ENCODE measurements around the gene MRPS6.

The MRPS6 gene

DNA sequence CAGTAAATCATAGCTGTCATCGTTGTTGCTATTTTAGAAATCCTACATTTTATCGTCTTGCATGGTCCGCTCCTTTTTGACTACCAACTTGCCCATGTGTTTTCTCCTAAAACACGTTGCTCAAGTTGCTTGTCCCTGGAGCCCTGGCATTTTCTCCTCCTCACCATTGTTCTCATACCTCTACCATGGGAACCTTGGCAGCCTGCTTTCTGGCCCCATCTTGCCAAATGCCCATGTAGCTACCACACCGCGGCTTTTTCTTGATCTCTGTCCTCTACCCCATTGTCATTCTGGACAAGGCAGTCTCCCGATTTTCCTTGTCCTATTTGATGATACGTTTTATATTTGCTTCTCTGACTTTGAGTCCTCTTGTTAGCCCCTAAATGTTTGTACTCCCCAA lies 50.2 kb downstream of the MRPS6 start:
- Histone ChIP-seq H3K27ac (ENCODE audit: low read depth, low read length) (no peak overlapping the region), H3K27me3 (ENCODE audit: control insufficient read depth, insufficient read depth, low read length) (no peaks in the 10 kb centered on the region), H3K36me3 (ENCODE audit: control insufficient read depth, insufficient read depth, low read length) (peaks cover 23% of the 10 kb centered on the region), H3K9me3 (ENCODE audit: control insufficient read depth, insufficient read depth, low read length) (no peaks in the 10 kb centered on the region), H3K9ac (ENCODE audit: low read depth, low read length) (no peak overlapping the region), H3K4me3 (ENCODE audit: low read depth, low read length) (no peak overlapping the region), H3K4me1 (ENCODE audit: control insufficient read depth, insufficient read depth, low read length) (peaks cover 14% of the 10 kb centered on the region)

DNA sequence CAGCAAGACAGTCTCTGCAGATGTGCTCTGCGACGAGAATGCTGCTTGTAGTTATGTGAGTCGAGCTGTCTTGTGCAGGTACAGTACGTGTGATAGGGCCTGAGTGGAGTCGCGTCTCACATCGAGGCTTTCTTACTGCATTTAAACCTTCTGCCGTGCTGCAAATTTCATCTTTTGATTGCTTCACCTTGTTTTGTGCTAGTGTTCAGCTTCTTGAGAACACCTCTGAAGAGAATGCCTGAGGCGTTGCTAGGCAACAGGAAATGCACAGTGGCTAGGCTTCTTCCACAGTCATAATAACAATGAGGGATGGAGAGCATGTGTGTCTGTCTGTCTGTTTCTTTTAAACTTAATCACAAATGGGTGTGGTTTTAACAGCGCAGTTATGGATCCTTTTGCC lies 52.9 kb downstream of the MRPS6 start:
- Histone ChIP-seq H3K36me3 (ENCODE audit: control insufficient read depth, insufficient read depth, low read length) (peaks cover 23% of the 10 kb centered on the region), H3K4me3 (ENCODE audit: low read depth, low read length) (no peak overlapping the region), H3K27me3 (ENCODE audit: control insufficient read depth, insufficient read depth, low read length) (no peaks in the 10 kb centered on the region), H3K9ac (ENCODE audit: low read depth, low read length) (no peak overlapping the region), H3K4me1 (ENCODE audit: control insufficient read depth, insufficient read depth, low read length) (peaks cover 39% of the 10 kb centered on the region), H3K9me3 (ENCODE audit: control insufficient read depth, insufficient read depth, low read length) (no peaks in the 10 kb centered on the region), H3K27ac (ENCODE audit: low read depth, low read length) (no peak overlapping the region)

DNA sequence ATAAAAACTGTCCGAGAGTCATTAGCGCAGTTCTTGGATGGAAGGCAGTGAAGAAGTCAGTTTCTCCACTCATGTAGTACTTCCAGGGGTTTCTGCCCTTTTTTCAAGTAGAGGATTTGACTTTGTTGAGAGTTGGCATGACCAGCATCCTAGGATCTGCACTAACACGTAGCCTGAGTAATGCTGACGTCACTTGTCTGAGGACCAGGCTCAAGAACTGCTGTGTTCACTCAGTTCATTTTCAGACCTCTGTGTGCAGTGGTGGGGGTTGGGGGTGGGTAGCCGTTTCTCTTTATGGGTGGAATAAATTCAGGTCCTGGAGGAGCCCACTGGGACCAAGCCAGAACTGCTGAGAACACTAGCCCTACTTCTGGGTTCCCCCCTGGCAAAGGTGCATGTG lies 53.3 kb downstream of the MRPS6 start:
- no peak overlapping the region for H3K9ac ChIP-seq (ENCODE audit: low read depth, low read length)
- H3K36me3 ChIP-seq (ENCODE audit: control insufficient read depth, insufficient read depth, low read length): peaks cover 23% of the 10 kb centered on the region
- no peaks in the 10 kb centered on the region for H3K9me3 ChIP-seq (ENCODE audit: control insufficient read depth, insufficient read depth, low read length)
- H3K27ac ChIP-seq (ENCODE audit: low read depth, low read length): no peak overlapping the region
- H3K4me1 ChIP-seq (ENCODE audit: control insufficient read depth, insufficient read depth, low read length): peaks cover 39% of the 10 kb centered on the region
- no peaks in the 10 kb centered on the region for H3K27me3 ChIP-seq (ENCODE audit: control insufficient read depth, insufficient read depth, low read length)
- H3K4me3 ChIP-seq (ENCODE audit: low read depth, low read length): no peak overlapping the region

DNA sequence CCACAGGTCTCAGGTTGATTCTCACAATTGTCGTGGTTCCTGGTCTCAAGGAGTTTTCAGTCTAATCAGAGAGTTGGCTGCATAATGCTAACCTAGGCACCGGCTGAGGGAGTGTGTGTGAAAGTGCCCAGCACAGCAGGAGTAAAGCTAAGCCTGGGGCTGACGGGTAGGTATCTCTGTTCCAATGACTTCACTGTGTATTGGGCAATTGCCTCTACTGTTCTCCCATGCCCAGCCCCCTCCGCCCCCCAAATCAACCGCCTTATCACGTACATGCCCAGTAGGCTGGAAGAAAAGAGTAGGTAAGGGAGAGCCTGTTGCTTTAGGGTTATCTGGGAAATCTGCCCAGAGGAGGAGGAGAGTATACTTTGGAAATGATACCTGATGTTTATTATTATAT lies 54.7 kb downstream of the MRPS6 start:
- H3K36me3 ChIP-seq (ENCODE audit: control insufficient read depth, insufficient read depth, low read length): peaks cover 23% of the 10 kb centered on the region
- H3K4me1 ChIP-seq (ENCODE audit: control insufficient read depth, insufficient read depth, low read length): peaks cover 42% of the 10 kb centered on the region
- H3K4me3 ChIP-seq (ENCODE audit: low read depth, low read length): no peak overlapping the region
- no peaks in the 10 kb centered on the region for H3K9me3 ChIP-seq (ENCODE audit: control insufficient read depth, insufficient read depth, low read length)
- no peak overlapping the region for H3K9ac ChIP-seq (ENCODE audit: low read depth, low read length)
- no peaks in the 10 kb centered on the region for H3K27me3 ChIP-seq (ENCODE audit: control insufficient read depth, insufficient read depth, low read length)
- no peak overlapping the region for H3K27ac ChIP-seq (ENCODE audit: low read depth, low read length)

DNA sequence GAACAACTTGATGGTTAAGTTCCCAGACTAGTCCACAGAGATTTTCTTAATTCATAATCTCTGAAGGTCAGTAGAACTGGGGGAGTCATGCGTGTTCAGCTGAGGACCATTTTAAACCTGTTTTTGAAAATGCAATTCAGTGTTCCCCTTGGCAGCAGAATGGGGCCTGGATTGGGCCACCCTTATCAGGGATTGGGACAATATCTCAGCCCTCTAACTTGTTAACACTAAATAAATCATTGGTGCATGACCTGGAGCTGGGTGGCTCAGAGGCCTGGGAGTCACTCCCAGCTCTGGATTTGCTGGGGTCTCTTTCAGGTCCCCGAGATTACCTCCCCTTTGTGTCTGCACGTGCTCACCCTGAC lies 55.3 kb downstream of the MRPS6 start:
- Histone ChIP-seq H3K4me3 (ENCODE audit: low read depth, low read length) (no peak overlapping the region), H3K27me3 (ENCODE audit: control insufficient read depth, insufficient read depth, low read length) (no peaks in the 10 kb centered on the region), H3K4me1 (ENCODE audit: control insufficient read depth, insufficient read depth, low read length) (peaks cover 46% of the 10 kb centered on the region), H3K9me3 (ENCODE audit: control insufficient read depth, insufficient read depth, low read length) (no peaks in the 10 kb centered on the region), H3K9ac (ENCODE audit: low read depth, low read length) (no peak overlapping the region), H3K36me3 (ENCODE audit: control insufficient read depth, insufficient read depth, low read length) (peaks cover 23% of the 10 kb centered on the region), H3K27ac (ENCODE audit: low read depth, low read length) (peak overlapping the region; percentile 16)

DNA sequence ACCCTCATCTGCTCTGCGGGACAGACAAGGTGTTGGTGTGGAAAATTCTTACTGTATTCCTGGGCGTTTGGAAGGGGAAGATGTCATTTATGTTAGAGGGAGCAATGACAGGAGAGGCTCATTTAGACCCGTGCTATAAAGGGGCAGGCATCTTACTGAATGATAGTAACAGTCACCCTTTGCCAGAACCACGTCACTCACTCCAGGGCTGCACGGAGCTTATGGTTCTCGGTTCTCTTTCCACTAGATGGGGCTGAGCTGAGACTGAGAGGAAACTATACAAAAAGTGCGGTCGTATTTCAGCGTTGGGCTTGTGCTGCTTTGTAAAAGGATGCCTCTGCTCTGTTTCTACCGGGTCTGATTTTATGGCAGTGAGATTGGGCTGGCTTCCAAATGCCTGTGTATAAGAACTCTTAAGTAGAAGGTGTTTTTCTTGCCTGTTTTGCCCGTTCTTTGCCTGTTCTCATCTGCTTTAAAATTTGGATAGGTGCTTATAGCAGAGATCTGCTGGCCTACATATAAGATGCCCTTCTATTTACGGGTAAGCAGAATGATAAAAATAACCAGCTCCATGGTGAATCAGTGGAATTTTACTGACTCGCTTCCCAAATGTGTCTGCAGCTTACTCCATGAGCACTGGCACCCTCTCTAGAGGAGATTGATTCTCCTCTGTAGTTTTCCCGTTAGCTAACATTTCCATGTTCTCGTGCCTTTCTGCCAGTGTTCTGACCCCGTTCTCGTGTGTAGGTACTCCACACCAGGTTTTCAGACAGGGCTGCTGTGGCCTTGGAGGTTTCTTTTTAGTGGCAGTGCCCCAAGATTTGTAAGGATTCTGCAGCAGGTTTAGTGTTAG lies 55.9 kb downstream of the MRPS6 start:
- peaks cover 23% of the 10 kb centered on the region for H3K36me3 ChIP-seq (ENCODE audit: control insufficient read depth, insufficient read depth, low read length)
- no peak overlapping the region for H3K4me3 ChIP-seq (ENCODE audit: low read depth, low read length)
- peaks cover 47% of the 10 kb centered on the region for H3K4me1 ChIP-seq (ENCODE audit: control insufficient read depth, insufficient read depth, low read length)
- H3K9me3 ChIP-seq (ENCODE audit: control insufficient read depth, insufficient read depth, low read length): no peaks in the 10 kb centered on the region
- no peaks in the 10 kb centered on the region for H3K27me3 ChIP-seq (ENCODE audit: control insufficient read depth, insufficient read depth, low read length)
- H3K27ac ChIP-seq (ENCODE audit: low read depth, low read length): peak overlapping the region; percentile 16
- no peak overlapping the region for H3K9ac ChIP-seq (ENCODE audit: low read depth, low read length)

DNA sequence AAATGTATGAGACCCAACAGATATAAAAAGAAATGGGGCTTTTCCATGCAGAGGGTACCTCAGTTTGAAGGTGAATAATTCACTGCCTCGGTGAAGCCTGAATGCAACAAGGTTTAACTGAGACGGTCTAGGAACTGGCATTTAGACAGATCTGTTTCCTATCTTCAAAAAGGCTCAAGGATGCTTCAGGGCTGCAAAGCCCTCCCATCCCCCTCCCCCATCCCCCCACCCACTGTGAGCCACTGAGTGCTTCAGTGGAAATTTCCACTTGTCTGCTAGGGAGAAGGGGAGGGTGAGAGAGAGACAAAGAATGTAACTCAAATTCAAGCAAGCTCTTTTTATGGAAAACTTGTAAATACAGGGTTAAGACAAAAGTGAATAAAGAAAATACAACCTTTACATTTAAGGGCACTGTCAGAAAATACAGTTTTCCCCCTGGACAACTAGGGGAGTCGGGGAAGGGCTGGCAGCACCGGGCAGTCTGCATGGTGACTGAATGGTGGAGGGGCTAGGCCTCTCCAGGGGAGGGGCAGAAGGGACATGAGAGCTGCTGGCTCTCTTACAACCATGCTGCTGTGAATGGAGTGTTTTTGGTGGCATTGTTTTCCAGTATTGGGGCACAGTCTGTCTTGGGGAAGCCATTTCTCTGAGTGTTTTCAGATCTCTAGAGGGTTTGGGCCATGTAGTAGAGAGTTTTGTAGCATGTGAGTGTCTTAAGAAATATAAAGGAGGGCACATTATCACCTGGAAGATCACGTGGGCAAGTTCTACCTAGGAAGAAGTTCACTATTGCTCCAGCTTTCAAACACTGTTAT lies 56.7 kb downstream of the MRPS6 start:
- peak overlapping the region; percentile 62 for H3K27ac ChIP-seq (ENCODE audit: low read depth, low read length)
- H3K36me3 ChIP-seq (ENCODE audit: control insufficient read depth, insufficient read depth, low read length): peaks cover 26% of the 10 kb centered on the region

DNA sequence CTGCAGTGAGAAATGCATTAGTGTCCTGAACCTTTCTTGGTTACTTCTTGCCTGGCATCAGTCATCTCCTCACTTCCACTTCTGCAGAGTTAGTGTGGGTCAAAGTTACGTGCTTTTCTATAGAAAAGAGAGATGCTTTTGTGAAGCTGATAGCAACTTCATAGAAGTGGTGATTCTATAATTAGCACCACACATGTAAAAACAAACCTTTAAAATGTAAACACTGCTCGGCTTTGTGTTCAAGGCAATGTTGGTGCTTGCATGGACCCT lies 57.3 kb downstream of the MRPS6 start:
- H3K27me3 ChIP-seq (ENCODE audit: control insufficient read depth, insufficient read depth, low read length): no peaks in the 10 kb centered on the region
- H3K9me3 ChIP-seq (ENCODE audit: control insufficient read depth, insufficient read depth, low read length): peaks cover 3% of the 10 kb centered on the region; the same call in 1 of the 2 replicates
- peaks cover 47% of the 10 kb centered on the region for H3K4me1 ChIP-seq (ENCODE audit: control insufficient read depth, insufficient read depth, low read length)
- H3K27ac ChIP-seq (ENCODE audit: low read depth, low read length): no peak overlapping the region
- no peak overlapping the region for H3K4me3 ChIP-seq (ENCODE audit: low read depth, low read length)
- H3K36me3 ChIP-seq (ENCODE audit: control insufficient read depth, insufficient read depth, low read length): peaks cover 25% of the 10 kb centered on the region
- no peak overlapping the region for H3K9ac ChIP-seq (ENCODE audit: low read depth, low read length)

More for the DNA sequence above, 56.7 kb downstream of the MRPS6 start:
- Histone ChIP-seq H3K27me3 (ENCODE audit: control insufficient read depth, insufficient read depth, low read length) (no peaks in the 10 kb centered on the region), H3K9ac (ENCODE audit: low read depth, low read length) (no peak overlapping the region), H3K4me3 (ENCODE audit: low read depth, low read length) (0 out of 2 replicates have a peak overlapping the region, but pooled peaks have one; percentile 11), H3K4me1 (ENCODE audit: control insufficient read depth, insufficient read depth, low read length) (peaks cover 47% of the 10 kb centered on the region), H3K9me3 (ENCODE audit: control insufficient read depth, insufficient read depth, low read length) (no peaks in the 10 kb centered on the region)

DNA sequence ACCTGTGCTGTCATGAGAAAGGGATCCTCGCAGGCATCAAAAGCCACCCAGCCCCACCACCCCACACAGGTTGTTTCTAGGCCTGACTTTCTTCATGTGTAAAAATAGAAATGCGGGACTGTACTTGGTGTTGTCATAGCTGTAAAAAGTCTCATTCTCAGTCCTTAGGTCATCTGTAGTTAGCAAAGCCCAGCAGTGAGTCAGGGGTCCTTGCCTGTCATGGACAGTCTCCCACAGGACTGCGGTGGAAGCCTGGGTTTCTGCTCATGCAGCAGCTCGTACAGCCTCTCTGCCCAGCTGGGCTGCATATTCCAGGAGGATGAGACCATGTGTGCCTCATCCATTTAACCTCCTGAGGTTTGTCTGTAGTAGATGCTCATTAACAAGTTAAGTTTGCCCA lies 58.2 kb downstream of the MRPS6 start:
- Histone ChIP-seq H3K9me3 (ENCODE audit: control insufficient read depth, insufficient read depth, low read length) (peaks cover 3% of the 10 kb centered on the region; the same call in 1 of the 2 replicates), H3K4me3 (ENCODE audit: low read depth, low read length) (no peak overlapping the region), H3K27me3 (ENCODE audit: control insufficient read depth, insufficient read depth, low read length) (no peaks in the 10 kb centered on the region), H3K36me3 (ENCODE audit: control insufficient read depth, insufficient read depth, low read length) (peaks cover 19% of the 10 kb centered on the region), H3K27ac (ENCODE audit: low read depth, low read length) (no peak overlapping the region), H3K4me1 (ENCODE audit: control insufficient read depth, insufficient read depth, low read length) (peaks cover 47% of the 10 kb centered on the region), H3K9ac (ENCODE audit: low read depth, low read length) (no peak overlapping the region)

DNA sequence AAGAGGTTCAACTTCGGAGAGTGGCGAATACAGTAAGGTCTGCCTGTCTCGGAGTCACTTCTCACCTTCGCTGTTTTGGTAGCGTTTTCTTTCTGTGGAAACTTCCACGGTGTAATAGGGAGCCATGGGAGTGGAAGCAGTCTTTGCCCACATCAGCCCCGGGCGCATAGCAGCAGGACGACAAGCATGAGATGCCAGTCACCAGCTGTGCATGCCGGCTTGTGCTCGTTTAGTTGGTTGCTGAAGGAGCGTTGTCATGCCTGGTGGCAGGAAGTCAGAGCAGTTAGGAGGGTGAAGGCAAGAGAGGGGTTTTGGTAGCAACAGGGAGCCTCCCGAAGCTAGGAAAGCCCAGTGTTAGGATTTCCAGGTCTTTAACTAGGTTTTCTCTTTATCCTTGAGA lies 58.8 kb downstream of the MRPS6 start:
- Histone ChIP-seq H3K27me3 (ENCODE audit: control insufficient read depth, insufficient read depth, low read length) (no peaks in the 10 kb centered on the region), H3K27ac (ENCODE audit: low read depth, low read length) (no peak overlapping the region), H3K9ac (ENCODE audit: low read depth, low read length) (no peak overlapping the region), H3K36me3 (ENCODE audit: control insufficient read depth, insufficient read depth, low read length) (peaks cover 12% of the 10 kb centered on the region), H3K9me3 (ENCODE audit: control insufficient read depth, insufficient read depth, low read length) (peaks cover 3% of the 10 kb centered on the region; the same call in 1 of the 2 replicates), H3K4me3 (ENCODE audit: low read depth, low read length) (no peak overlapping the region), H3K4me1 (ENCODE audit: control insufficient read depth, insufficient read depth, low read length) (peaks cover 47% of the 10 kb centered on the region)

DNA sequence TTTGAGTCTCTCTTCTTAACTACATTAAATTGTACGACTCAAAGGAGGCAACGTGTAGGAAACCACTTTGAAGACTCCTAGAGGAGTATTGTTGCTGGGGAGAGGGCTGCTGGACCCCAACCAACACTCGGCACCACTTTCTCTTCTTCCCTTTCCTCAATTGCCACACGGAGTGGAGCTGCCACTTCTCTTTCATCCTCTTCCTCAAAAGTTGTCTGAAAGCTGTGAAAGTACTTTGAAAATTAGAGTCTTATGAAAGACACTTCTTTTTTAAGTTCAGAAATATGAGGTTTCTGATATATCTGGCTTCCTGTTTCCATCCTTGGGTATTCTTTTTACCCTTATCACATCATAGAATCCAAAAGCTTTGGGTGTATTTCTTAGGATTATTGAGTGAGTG lies 59.5 kb downstream of the MRPS6 start:
- Histone ChIP-seq H3K4me3 (ENCODE audit: low read depth, low read length) (no peak overlapping the region), H3K9ac (ENCODE audit: low read depth, low read length) (no peak overlapping the region), H3K4me1 (ENCODE audit: control insufficient read depth, insufficient read depth, low read length) (peaks cover 43% of the 10 kb centered on the region), H3K27me3 (ENCODE audit: control insufficient read depth, insufficient read depth, low read length) (no peaks in the 10 kb centered on the region), H3K36me3 (ENCODE audit: control insufficient read depth, insufficient read depth, low read length) (peaks cover 12% of the 10 kb centered on the region), H3K9me3 (ENCODE audit: control insufficient read depth, insufficient read depth, low read length) (peaks cover 3% of the 10 kb centered on the region; the same call in 1 of the 2 replicates), H3K27ac (ENCODE audit: low read depth, low read length) (no peak overlapping the region)

All from HUES48 (cell line).